ENCODE results near the gene RERE. TPM values are rescaled to one million over a fixed set of nuclear protein-coding genes. Genes with fewer than 3 reads are reported as not detected.
A peak's percentile ranks its signal among the peaks of the same experiment; 100 is the strongest.
"Not testable (repeated sequence)": the region's sequence is repeated elsewhere in the genome, so short reads cannot be mapped to it uniquely, and the experiment has no call there.

Gene RERE
- polyA plus RNA-seq, 3 donors from 2014 or later, result 3.8 to 5.9 (median 3.8) TPM

GRCh38 chr1:8625491-8625890 is 191.9 kb downstream of the RERE start:
- no peaks in the 10 kb centered on the region for H3K9me3 Mint-ChIP-seq
- no peaks in the 10 kb centered on the region for H3K27me3 Mint-ChIP-seq (ENCODE audit: low read depth in 3 of 3)
- peaks cover 0 to 5% (median 3%) of the 10 kb centered on the region in 3 donors for H3K36me3 Mint-ChIP-seq
- H3K27ac Mint-ChIP-seq, result no peak overlapping the region
- H3K4me1 Mint-ChIP-seq, result peaks cover 55 to 65% of the 10 kb centered on the region in 2 donors
- H3K4me3 Mint-ChIP-seq, result no peak overlapping the region
- DNase-seq, result no peak

DNA sequence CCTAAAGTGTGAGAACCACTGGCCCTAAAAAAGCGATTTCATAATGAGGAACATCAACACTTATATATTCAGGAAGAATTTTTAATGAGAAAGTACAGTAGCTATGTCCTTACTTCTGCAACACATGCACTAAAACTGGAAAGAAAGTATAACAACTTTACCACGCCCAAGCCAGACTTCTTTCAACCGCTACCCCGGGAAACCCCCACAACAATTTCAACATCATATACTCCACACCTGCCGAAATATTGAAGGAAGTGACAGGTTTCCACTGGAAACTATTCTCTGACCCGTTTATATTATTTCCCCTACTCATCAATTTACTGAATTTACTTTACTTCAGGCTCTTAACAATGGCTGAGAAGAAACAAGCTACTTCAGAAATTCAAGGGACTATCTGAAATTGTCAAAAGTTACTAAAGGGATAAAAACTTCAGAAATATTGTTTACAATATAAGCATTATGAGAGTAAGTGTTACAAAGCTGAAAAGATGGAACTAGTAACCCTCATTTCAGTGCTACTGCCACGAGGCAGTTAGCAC is 193.7 kb downstream of the RERE start:
- peaks cover 37 to 47% of the 10 kb centered on the region in 2 donors for H3K4me1 Mint-ChIP-seq
- H3K9me3 Mint-ChIP-seq; H3K27me3 Mint-ChIP-seq (ENCODE audit: low read depth in 3 of 3); H3K36me3 Mint-ChIP-seq: not testable (repeated sequence)
- peak in 1 of 3 donors; percentile 15 for DNase-seq
- H3K27ac Mint-ChIP-seq, result peak overlapping the region in 4 of 6 donors; percentile 5 to 54 (median 11)
- H3K4me3 Mint-ChIP-seq, result peak overlapping the region in 3 of 5 donors; percentile 1 to 30 (median 23)

- not testable (repeated sequence) for H3K9me3 Mint-ChIP-seq; DNase-seq; H3K36me3 Mint-ChIP-seq; H3K4me3 Mint-ChIP-seq; H3K27me3 Mint-ChIP-seq (ENCODE audit: low read depth in 3 of 3); H3K27ac Mint-ChIP-seq
- H3K4me1 Mint-ChIP-seq, result peaks cover 27 to 35% of the 10 kb centered on the region in 2 donors
These were observed 195.6 kb downstream of the RERE start for GRCh38 chr1:8621785-8622348.

DNA sequence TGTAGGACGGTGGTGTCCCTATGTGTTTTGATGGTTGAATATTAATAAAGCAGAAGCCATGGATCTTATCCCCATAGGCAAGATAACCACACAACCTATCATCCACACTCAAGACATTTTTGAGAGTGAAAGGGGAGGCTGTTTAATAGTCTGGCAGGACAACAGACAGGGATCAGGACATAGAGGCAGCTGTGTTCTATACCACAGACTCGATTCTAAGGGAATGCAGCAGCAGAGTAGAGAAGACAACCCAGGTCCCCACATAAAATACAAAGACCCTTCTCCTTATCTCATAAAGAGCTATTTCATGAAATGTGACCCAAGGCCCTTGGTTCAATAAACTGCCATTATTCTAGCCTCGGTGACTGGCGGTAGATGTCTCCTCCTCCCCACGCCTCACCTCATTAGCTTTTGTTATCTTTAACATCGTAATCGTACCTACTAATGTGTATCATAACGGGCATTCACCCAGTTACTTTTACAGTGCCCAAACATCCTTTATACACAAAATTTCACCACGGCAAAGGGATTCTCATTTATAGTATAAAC is 196.3 kb downstream of the RERE start:
- H3K27ac Mint-ChIP-seq; H3K4me3 Mint-ChIP-seq; H3K27me3 Mint-ChIP-seq (ENCODE audit: low read depth in 3 of 3); DNase-seq; H3K36me3 Mint-ChIP-seq; H3K9me3 Mint-ChIP-seq: not testable (repeated sequence)
- peaks cover 20 to 28% of the 10 kb centered on the region in 2 donors for H3K4me1 Mint-ChIP-seq

DNA sequence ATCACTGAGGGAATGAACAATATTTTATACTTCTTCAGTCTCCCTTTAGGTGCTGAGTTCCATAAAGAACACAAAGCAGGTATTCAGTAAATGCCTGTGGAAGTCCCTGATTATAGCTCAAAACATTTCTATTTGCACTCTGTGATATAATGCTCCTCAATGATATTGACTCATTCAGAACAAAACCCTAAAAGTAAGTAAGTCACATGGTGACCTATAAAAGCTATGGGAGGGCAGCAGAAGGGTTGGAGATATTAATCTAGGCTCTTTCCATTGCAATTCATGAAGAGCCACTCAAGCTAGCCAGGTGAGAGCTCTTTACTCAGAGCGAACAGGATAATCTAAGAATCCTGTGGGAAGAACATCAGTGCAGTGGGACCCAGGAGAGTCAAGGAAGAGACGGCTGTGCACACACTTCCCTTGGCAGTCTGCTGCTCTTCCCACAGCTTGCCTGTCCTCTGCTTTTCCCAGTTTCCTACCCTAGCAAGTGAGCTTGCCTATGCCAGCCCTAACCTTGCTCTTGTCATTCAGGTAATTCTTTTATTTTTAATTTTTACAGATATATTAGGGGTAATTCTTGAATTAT is 197.4 kb downstream of the RERE start:
- not testable (repeated sequence) for H3K27me3 Mint-ChIP-seq (ENCODE audit: low read depth in 3 of 3); H3K4me3 Mint-ChIP-seq; H3K9me3 Mint-ChIP-seq; H3K27ac Mint-ChIP-seq; H3K36me3 Mint-ChIP-seq; DNase-seq
- peaks cover 19 to 25% of the 10 kb centered on the region in 2 donors for H3K4me1 Mint-ChIP-seq

- not testable (repeated sequence) for DNase-seq; H3K36me3 Mint-ChIP-seq; H3K27ac Mint-ChIP-seq; H3K9me3 Mint-ChIP-seq; H3K27me3 Mint-ChIP-seq (ENCODE audit: low read depth in 3 of 3); H3K4me3 Mint-ChIP-seq
- peaks cover 19 to 24% of the 10 kb centered on the region in 2 donors for H3K4me1 Mint-ChIP-seq
These were observed 198.0 kb downstream of the RERE start for GRCh38 chr1:8619419-8619818.

GRCh38 chr1:8616791-8617190 is 200.6 kb downstream of the RERE start:
- not testable (repeated sequence) for H3K4me3 Mint-ChIP-seq; H3K27me3 Mint-ChIP-seq (ENCODE audit: low read depth in 3 of 3); H3K9me3 Mint-ChIP-seq; H3K27ac Mint-ChIP-seq; H3K36me3 Mint-ChIP-seq
- peak in 1 of 3 donors; percentile 3 for DNase-seq
- H3K4me1 Mint-ChIP-seq, result peaks cover 7 to 11% of the 10 kb centered on the region in 2 donors

DNA sequence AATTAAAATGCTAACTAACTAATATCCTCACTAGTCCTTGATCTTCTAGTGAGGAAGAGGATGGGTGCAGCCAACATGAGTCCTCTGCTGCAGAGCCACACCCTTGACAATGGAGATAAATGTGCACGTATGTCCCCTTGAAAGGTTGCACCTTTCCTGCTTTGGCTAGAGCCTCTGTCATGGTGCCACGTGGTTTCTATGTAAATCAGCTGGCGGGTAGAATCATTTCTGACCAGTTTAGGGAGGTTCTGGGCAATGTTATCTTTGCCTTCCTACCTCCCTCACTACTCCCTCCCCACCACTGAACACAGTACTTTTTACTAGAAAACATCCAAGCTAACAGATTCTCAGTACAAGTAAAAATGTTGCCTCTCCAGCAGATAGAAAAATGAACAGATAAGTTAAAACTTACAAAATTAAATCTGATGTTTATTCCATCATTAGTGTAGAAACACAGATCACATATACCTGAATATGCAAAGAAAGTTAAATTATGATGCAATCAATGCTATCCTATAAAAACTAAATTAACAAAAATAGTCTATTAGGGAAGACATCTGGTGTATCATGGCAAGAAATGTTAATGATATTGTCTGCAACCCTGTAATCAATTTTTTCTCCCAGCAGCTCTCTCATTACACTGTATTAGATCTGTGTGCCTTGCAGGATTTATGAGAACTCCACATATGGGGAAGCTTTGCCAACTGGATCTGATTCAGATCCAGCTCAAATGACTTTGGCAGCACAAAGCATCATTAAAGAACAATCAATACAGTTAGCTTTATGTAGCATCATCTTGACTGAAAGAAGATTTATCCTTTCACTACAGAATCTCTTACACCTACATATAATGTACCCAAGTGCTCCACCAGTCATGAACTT is 205.6 kb downstream of the RERE start:
- Mint-ChIP-seq H3K27ac (peak overlapping the region in 2 of 6 donors; percentile 6 to 12), H3K4me1 (peaks cover 10 to 15% of the 10 kb centered on the region in 2 donors)
- H3K4me3 Mint-ChIP-seq, result not testable (repeated sequence)

DNA sequence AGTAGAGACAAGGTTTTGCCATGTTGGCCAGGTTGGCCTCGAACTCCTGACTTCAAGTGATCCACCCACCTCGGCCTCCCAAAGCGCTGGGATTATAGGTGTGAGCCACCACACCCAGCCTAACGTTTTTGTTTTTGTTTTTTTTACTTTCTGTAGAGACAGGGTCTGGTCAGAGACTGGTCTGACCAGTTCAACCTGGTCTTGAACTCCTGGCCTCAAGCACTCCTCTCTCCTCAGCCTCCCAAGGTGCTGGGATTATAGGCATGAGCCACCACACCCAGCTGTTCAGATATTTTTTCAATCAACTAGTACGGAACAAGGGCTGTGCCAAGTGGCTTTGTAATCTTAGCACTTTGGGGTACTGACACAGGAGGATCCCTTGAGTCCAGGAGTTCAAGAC is 209.5 kb downstream of the RERE start:
- Mint-ChIP-seq H3K36me3 (peaks cover under 1 to 5% (median 4%) of the 10 kb centered on the region in 3 donors), H3K4me3 (no peak overlapping the region), H3K27me3 (ENCODE audit: low read depth in 3 of 3) (no peaks in the 10 kb centered on the region), H3K27ac (no peak overlapping the region), H3K4me1 (peaks cover 29 to 30% of the 10 kb centered on the region in 2 donors), H3K9me3 (no peaks in the 10 kb centered on the region)
- no peak for DNase-seq

More for the DNA sequence above, 205.6 kb downstream of the RERE start:
- H3K27me3 Mint-ChIP-seq (ENCODE audit: low read depth in 3 of 3); DNase-seq; H3K9me3 Mint-ChIP-seq: not testable (repeated sequence)
- peaks cover 9 to 12% (median 11%) of the 10 kb centered on the region in 3 donors for H3K36me3 Mint-ChIP-seq

GRCh38 chr1:8604041-8604945 is 213.1 kb downstream of the RERE start:
- Mint-ChIP-seq H3K27ac (peak overlapping the region; percentile 68 to 91 (median 82)), H3K4me1 (peaks cover 36 to 41% of the 10 kb centered on the region in 2 donors), H3K9me3 (no peaks in the 10 kb centered on the region), H3K4me3 (peak overlapping the region in 4 of 5 donors; percentile 65 to 77 (median 68)), H3K27me3 (ENCODE audit: low read depth in 3 of 3) (no peaks in the 10 kb centered on the region), H3K36me3 (peaks cover 0 to 3% (median 3%) of the 10 kb centered on the region in 3 donors)
- DNase-seq, result peak in 1 of 3 donors; percentile 5

GRCh38 chr1:8603220-8603616 is 214.2 kb downstream of the RERE start:
- peak overlapping the region; percentile 78 to 91 (median 85) for H3K27ac Mint-ChIP-seq
- no peaks in the 10 kb centered on the region for H3K9me3 Mint-ChIP-seq
- peak overlapping the region in 3 of 5 donors; percentile 13 to 82 (median 69) for H3K4me3 Mint-ChIP-seq
- peaks cover 3% of the 10 kb centered on the region in 3 donors for H3K36me3 Mint-ChIP-seq
- no peak for DNase-seq
- no peaks in the 10 kb centered on the region for H3K27me3 Mint-ChIP-seq (ENCODE audit: low read depth in 3 of 3)
- peaks cover 36 to 41% of the 10 kb centered on the region in 2 donors for H3K4me1 Mint-ChIP-seq

GRCh38 chr1:8602471-8603219 is 214.8 kb downstream of the RERE start:
- DNase-seq, result peak in 2 of 3 donors; percentile 3 to 19
- peak overlapping the region; percentile 47 to 82 (median 69) for H3K4me3 Mint-ChIP-seq
- no peaks in the 10 kb centered on the region for H3K27me3 Mint-ChIP-seq (ENCODE audit: low read depth in 3 of 3)
- no peaks in the 10 kb centered on the region for H3K9me3 Mint-ChIP-seq
- peaks cover 36 to 41% of the 10 kb centered on the region in 2 donors for H3K4me1 Mint-ChIP-seq
- peaks cover 3% of the 10 kb centered on the region in 3 donors for H3K36me3 Mint-ChIP-seq
- H3K27ac Mint-ChIP-seq, result peak overlapping the region; percentile 78 to 91 (median 85)
